ENCODE results near the gene IFI16.

DNA sequence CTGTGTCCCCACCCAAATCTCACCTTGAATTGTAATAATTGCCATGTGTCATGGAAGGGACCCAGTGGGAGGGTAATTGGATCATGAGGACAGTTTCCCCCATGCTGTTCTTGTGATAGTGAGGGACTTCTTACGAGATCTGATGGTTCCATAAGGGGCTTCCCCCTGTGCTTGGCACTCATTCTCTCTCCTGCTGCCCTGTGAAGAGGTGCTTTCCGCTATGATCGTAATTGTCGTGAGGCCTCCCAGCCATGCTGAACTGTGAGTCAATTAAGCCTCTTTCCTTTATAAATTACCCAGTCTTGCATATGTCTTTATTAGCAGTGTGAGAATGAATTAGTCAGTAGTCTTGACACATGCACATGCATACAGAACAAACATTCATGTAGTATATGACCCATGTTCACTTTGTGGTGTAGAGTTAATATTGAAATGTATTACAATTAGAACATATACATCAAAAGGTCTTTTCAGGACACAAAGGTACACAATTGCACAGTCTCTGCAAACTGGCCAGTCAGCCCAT is 16.9 kb upstream of the IFI16 start:
- TF ChIP-seq, protein P1, sequence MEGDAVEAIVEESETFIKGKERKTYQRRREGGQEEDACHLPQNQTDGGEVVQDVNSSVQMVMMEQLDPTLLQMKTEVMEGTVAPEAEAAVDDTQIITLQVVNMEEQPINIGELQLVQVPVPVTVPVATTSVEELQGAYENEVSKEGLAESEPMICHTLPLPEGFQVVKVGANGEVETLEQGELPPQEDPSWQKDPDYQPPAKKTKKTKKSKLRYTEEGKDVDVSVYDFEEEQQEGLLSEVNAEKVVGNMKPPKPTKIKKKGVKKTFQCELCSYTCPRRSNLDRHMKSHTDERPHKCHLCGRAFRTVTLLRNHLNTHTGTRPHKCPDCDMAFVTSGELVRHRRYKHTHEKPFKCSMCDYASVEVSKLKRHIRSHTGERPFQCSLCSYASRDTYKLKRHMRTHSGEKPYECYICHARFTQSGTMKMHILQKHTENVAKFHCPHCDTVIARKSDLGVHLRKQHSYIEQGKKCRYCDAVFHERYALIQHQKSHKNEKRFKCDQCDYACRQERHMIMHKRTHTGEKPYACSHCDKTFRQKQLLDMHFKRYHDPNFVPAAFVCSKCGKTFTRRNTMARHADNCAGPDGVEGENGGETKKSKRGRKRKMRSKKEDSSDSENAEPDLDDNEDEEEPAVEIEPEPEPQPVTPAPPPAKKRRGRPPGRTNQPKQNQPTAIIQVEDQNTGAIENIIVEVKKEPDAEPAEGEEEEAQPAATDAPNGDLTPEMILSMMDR (IDR thresholded peaks at IDR 0.05; ENCODE audit: poor library complexity): no peak
- TF ChIP-seq EZH2phosphoT487 (IDR thresholded peaks at IDR 0.05; ENCODE audit: low read depth, severe bottlenecking, unreplicated experiment): no peak
